ENCODE measurements around the gene PARN.

- TF ChIP-seq POLR2A (IDR thresholded peaks at IDR 0.05) (no peak), CTCF (IDR thresholded peaks at IDR 0.05) (no peak)
These were observed 209.2 kb downstream of the PARN start for GRCh38 chr16:14420721-14421488.

All from adrenal gland (tissue), 5 donors.